ENCODE data around the gene GPR62. TPM values are rescaled to one million over a fixed set of nuclear protein-coding genes. Genes with fewer than 3 reads are reported as not detected.
"Not testable (repeated sequence)": the region's sequence is repeated elsewhere in the genome, so short reads cannot be mapped to it uniquely, and the experiment has no call there.

GPR62 gene
- total and polyA plus RNA-seq, 2 donors from 2014 or later: 0.09 to 0.41 TPM

DNA sequence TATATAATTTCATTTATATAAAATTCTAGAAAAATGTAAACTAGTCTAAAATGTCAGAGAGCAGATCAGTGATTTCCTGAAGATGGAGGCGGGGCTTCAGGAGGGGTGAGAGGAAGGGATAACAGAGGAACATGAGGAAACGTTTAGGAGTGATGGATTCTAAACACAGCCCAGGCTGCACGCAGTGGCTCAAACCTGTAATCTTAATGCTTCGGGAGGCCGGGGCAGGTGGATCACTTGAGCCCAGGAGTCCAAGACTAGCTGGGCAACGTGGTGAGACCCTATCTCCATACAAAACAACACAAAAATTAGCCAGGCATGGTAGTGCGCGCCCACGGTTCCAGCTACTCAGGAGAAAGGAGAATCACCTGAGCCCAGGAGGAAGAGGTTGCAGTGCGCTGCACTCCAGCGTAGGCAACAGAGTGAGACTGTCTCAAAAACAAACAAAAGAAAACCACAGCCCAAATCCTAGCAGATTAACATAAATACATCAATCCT, 34.1 kb upstream of the GPR62 start:
- no peaks in the 10 kb centered on the region for H3K4me1 ChIP-seq (ENCODE audit: control insufficient read depth in 2 of 3, insufficient read depth in 2 of 3, low read depth in 1 of 3, low read length in 3 of 3)
- intact Hi-C loops (cut with DNase I): no loop called here
- H3K27me3 ChIP-seq (ENCODE audit: control insufficient read depth, insufficient read depth, low read length): no peaks in the 10 kb centered on the region
- TF ChIP-seq, protein P1, sequence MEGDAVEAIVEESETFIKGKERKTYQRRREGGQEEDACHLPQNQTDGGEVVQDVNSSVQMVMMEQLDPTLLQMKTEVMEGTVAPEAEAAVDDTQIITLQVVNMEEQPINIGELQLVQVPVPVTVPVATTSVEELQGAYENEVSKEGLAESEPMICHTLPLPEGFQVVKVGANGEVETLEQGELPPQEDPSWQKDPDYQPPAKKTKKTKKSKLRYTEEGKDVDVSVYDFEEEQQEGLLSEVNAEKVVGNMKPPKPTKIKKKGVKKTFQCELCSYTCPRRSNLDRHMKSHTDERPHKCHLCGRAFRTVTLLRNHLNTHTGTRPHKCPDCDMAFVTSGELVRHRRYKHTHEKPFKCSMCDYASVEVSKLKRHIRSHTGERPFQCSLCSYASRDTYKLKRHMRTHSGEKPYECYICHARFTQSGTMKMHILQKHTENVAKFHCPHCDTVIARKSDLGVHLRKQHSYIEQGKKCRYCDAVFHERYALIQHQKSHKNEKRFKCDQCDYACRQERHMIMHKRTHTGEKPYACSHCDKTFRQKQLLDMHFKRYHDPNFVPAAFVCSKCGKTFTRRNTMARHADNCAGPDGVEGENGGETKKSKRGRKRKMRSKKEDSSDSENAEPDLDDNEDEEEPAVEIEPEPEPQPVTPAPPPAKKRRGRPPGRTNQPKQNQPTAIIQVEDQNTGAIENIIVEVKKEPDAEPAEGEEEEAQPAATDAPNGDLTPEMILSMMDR (IDR thresholded peaks at IDR 0.05; ENCODE audit: borderline replicate concordance, extremely low read depth, insufficient read depth): no peak
- no peaks in the 10 kb centered on the region for H3K9me3 ChIP-seq (ENCODE audit: control insufficient read depth in 2 of 3, insufficient read depth in 1 of 3, low read length in 3 of 3)
- FAIRE-seq: no peak
- H3K27ac ChIP-seq (ENCODE audit: low read depth in 2 of 2, low read length in 2 of 2): no peak overlapping the region
- H3K4me3 ChIP-seq (ENCODE audit: low read length in 3 of 3): no peak overlapping the region
- DNase-seq: no peak
- H3K9ac ChIP-seq (ENCODE audit: low read length in 3 of 3): no peak overlapping the region
- no peaks in the 10 kb centered on the region for H3K36me3 ChIP-seq (ENCODE audit: control insufficient read depth in 2 of 3, insufficient read depth in 3 of 3, low read length in 3 of 3)

DNA sequence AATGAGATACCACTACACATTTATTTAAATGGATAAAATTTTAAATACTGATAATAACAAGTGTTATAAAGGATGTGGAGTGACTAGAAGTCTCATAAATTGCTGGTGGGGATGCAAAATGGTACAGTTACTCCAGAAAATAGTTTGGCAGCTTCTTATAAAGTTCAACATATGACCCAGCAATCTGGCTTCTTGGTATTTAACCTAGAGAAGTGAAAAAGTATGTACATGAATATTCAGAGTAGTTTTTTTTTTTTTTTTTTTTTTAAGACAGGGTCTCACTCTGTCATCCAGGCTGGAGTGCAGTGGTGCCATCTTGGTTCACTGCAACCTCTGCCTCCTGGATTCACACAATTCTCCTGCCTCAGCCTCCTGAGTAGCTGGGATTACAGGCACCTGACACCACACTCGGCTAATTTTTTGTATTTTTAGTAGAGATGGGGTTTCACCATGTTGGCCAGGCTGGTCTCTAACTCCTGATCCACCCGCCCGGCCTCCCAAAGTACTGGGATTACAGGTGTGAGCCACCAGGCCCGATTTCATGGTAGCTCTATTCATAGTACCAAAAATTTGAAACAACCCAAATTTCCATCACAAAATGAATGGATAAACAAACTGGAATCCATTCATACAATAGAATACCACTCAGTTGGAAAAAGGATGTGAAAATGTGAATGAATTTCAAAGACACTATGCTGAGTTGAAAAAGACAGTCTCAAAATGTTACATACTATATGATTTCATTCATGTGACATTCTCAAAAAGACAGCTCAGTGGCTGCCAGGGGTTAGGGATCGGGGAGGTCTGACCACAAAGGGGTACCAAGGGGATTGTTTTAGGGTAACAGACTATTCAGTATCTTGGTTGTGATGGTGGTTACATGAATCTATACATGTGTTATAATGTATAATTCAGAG, 27.9 kb upstream of the GPR62 start:
- Histone ChIP-seq H3K4me1 (ENCODE audit: control insufficient read depth in 2 of 3, insufficient read depth in 2 of 3, low read depth in 1 of 3, low read length in 3 of 3) (no peaks in the 10 kb centered on the region), H3K4me3 (ENCODE audit: low read length in 3 of 3) (no peak overlapping the region), H3K27ac (ENCODE audit: low read depth in 2 of 2, low read length in 2 of 2) (no peak overlapping the region), H3K9me3 (ENCODE audit: control insufficient read depth in 2 of 3, insufficient read depth in 1 of 3, low read length in 3 of 3) (no peaks in the 10 kb centered on the region), H3K9ac (ENCODE audit: low read length in 3 of 3) (no peak overlapping the region), H3K27me3 (ENCODE audit: control insufficient read depth, insufficient read depth, low read length) (no peaks in the 10 kb centered on the region), H3K36me3 (ENCODE audit: control insufficient read depth in 2 of 3, insufficient read depth in 3 of 3, low read length in 3 of 3) (no peaks in the 10 kb centered on the region)
- FAIRE-seq (no peak), DNase-seq (no peak)
- TF ChIP-seq, protein P1 (IDR thresholded peaks at IDR 0.05; ENCODE audit: borderline replicate concordance, extremely low read depth, insufficient read depth): no peak
- intact Hi-C loops (cut with DNase I): no loop called here

- intact Hi-C loops (cut with DNase I): no loop called here
- Histone ChIP-seq H3K9ac (ENCODE audit: low read length in 3 of 3) (no peak overlapping the region), H3K4me3 (ENCODE audit: low read length in 3 of 3) (no peak overlapping the region), H3K36me3 (ENCODE audit: control insufficient read depth in 2 of 3, insufficient read depth in 3 of 3, low read length in 3 of 3) (peaks cover 0 to 2% (median under 1%) of the 10 kb centered on the region in 3 donors), H3K27ac (ENCODE audit: low read depth in 2 of 2, low read length in 2 of 2) (no peak overlapping the region), H3K4me1 (ENCODE audit: control insufficient read depth in 2 of 3, insufficient read depth in 2 of 3, low read depth in 1 of 3, low read length in 3 of 3) (no peaks in the 10 kb centered on the region), H3K27me3 (ENCODE audit: control insufficient read depth, insufficient read depth, low read length) (no peaks in the 10 kb centered on the region), H3K9me3 (ENCODE audit: control insufficient read depth in 2 of 3, insufficient read depth in 1 of 3, low read length in 3 of 3) (no peaks in the 10 kb centered on the region)
- TF ChIP-seq, protein P1 (IDR thresholded peaks at IDR 0.05; ENCODE audit: borderline replicate concordance, extremely low read depth, insufficient read depth): no peak
- FAIRE-seq: no peak
- DNase-seq: no peak
Measured at GRCh38 chr3:51928438-51928837, 26.7 kb upstream of the GPR62 start.

DNA sequence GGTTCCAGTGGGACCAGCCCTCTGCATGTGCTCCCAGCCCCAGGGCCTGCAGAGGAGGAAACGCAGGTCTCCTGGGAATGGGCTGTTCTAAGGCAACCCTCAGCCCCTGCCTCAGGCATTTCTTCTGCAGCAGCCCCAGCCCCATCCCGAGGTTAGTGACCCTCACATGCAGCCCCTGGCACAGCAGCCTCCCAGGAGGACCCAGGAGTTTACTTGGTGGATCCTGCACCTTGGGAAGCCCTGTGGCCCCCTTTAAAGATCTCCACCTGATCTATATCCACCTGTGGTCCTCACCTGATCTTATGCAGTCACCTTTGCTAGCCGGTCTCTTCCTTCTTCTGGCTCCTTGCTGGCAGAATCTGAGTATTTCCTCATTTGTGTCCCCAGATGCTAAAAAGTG, 26.2 kb upstream of the GPR62 start:
- H3K27me3 ChIP-seq (ENCODE audit: control insufficient read depth, insufficient read depth, low read length); DNase-seq; FAIRE-seq; H3K4me3 ChIP-seq (ENCODE audit: low read length in 3 of 3); H3K36me3 ChIP-seq (ENCODE audit: control insufficient read depth in 2 of 3, insufficient read depth in 3 of 3, low read length in 3 of 3); H3K27ac ChIP-seq (ENCODE audit: low read depth in 2 of 2, low read length in 2 of 2); H3K4me1 ChIP-seq (ENCODE audit: control insufficient read depth in 2 of 3, insufficient read depth in 2 of 3, low read depth in 1 of 3, low read length in 3 of 3); intact Hi-C loops (cut with DNase I); H3K9me3 ChIP-seq (ENCODE audit: control insufficient read depth in 2 of 3, insufficient read depth in 1 of 3, low read length in 3 of 3); H3K9ac ChIP-seq (ENCODE audit: low read length in 3 of 3): not testable (repeated sequence)
